CD4-positive, alpha-beta T cell treated with Interleukin-17A for 4 hours (primary cell): ENCODE results near the gene GPRC6A.

Experiments used
- DNase-seq: peaks from one replicate; pipeline ENCODE4 v3.0.0-alpha.2; 2020; ENCODE audit warnings: mixed read lengths

The GPRC6A gene

DNA sequence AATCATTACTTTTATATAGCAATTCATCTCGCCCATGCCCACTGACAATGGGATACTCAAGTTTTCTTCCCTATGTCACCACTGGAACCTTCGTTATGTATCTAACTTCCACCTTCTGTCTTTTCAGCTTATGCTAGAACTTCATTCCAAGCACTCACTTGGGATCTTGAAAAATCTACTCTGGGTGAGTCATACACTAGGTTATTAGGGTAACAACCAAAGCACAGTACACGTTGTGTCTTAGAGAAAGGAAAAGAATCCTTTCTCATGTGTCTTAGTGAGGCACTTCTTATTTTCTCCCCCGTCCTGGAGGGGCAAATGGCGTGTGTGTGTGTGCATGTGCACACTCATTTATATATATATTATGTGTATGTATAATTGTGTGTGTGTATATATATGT is 45.0 kb downstream of the GPRC6A start:
- DNase-seq = no peak

DNA sequence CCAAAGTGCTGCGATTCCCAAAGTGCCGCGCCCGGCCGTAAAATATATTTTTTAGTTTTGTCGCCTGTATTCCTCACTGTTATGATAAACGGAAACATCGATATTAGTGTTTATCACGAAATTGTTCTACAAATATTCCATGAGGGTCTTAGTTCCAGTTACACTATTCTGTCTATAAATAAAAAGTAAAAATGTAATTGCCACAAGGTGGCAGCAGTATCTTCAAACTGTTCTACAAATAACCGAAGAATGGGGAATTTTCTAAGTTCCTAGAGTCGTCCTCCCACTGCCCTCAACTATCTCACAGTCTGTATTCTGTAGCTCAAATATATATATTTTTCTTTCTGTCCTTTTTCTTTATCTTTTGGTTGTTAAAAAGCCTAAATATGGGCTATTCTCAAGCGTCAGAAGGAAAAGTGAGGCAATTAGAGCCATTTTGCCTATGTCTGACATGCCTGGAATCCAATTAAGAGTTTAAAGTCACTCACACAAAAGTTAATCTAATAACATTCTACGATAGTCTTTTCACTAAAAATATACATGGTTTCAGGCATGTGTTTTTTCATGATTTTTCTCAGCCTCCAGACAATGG is 49.2 kb downstream of the GPRC6A start:
- DNase-seq = no peak

DNA sequence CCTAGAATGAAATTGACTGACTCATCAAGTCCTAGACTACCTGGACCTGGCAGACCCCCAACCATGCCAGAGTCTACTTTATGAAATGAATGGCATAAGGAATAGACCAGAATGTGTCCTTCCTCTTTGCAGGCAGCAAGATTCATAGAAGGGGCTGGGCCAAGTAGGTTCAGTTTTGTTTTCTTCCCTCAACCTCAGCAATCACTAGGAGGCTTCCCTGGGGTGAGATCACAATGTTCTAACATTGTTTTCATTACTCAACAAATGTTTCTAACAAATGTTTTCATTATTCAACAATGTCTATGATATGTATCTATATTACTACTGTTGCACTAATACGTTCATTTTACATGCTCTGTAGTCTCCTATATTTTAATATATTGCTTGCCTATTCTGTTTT is 55.0 kb downstream of the GPRC6A start:
- no peak for DNase-seq

DNA sequence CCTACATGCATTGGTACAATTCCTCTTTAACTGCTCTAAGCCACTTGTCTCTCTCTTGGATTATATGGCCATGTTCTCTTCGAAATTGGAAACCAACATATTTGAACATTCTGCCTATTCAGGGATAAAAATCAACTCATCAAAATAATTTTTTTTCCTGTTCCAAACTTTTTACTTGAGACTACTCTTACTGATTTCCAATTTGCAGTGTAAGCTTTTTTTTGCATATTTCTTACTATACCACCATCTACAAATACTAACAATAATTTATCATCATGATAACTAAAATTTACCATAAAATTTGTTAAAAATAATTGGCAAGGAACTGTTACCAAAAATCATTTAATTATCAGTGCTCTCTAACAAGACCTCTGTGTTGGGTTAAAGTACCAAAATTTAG is 56.4 kb downstream of the GPRC6A start:
- DNase-seq = no peak

DNA sequence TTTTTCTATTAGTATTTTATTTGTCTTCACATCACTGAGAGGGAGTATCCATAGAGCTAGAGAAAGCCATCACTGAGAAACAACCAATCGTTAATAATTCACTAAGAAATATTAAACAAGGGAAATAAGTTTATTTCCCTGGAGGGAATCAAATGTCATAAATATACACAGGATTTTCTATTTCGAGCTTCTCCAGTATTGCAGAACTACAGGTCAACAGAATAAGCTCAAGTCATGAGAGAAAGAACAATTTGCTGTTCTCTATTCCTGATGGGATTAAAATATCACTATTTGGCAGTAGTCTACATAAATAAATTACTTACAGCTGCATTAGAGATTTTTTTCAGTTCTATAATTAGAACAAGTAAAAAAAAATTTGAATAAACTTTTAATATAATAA is 61.2 kb downstream of the GPRC6A start:
- DNase-seq = no peak

DNA sequence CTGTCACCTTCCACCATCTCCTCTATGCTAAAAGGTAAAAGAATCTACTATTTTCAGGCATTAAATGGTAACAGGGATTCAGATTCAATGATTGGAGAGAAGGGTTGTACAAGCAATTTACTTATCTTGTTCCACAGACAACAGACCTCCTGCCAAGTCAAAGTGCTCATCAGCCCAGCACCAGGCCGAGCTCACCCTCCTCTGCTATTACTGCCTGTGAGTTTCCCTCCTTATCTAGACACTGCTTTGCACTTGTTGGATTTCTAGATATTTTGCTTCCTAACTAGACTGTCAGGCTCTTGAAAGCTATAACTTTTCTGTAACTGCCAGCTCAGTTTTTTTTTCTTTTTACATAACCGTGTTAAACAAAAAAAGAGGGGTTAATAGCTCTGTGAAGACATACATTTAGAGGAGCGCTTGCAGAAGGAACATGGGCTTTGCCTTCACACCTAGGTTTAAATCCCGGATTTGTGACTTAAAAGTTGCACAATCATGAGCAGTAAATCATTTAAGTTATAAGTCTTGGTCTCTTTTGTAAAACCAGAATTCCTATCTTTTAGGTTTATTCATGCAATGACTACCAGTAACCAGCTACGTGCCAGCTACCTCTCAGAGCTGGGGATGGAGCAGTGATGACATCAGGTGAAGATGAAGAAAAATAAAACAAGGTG is 62.2 kb downstream of the GPRC6A start:
- no peak for DNase-seq

DNA sequence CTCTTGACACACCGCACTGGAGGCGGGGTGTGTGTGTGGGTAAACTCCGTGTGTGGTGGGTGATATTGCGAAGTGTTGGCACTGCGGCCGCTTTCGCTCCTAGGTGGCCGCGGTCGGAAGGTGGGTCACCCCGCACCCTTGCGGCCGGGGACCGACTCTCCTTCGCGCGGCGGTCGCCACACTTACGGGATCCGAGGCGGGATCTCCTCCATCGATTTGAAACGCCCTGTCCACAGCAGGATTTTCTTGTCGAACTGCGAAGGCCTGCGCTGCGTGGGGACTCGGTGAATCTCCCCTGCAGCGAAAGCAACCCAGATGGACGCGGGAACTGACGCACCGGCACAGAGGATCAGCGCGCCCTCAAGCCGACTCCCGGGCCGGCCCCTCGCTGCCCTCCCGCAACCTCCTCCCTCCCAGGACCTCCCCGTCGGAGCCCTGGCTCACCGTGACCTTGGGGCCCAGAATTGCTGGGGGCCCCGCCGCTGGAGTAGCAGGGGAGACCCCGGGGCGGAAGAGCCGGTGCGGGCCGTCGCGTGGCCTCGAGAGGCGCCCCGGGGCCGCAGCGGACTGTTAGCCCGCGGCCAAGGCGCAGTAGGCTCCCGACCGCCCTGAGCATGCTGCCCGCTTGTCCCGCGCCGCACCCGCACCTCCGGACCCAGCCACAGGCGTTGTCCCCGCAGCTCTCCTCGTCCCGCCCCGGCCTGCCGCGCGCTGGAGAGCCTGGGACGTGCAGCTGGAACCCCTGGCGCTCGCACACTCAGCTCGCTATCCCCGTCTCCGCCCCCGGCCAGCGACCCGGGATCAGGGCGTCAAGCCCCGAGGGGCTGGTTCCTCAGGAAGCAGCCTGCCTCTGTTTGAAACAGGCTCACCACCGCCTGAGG is 63.7 kb downstream of the GPRC6A start, which contains the start of gene FAM162B:
Gene FAM162B, minus strand, starts transcription at position 759 of the 881 bp plus-strand sequence. Its CDS starts 143 bp downstream, at position 616.
- DNase-seq = no peak

DNA sequence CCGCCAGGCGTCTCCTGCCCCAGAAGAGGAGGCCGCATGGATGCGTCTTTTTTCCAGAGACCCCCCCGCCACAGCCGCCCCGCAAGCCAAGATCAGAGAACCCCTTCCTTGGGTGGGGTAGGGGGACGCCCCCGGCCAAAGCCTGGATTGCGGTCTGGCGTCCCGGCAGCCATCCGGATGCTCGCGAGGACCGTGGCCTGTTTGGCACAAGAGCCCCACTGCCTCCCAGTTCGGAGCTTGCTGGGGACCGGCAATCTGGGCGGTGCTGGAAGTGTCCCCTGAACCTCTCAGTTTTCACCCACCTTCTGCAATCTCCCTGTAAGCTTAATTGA is 64.3 kb downstream of the GPRC6A start:
- no peak for DNase-seq

DNA sequence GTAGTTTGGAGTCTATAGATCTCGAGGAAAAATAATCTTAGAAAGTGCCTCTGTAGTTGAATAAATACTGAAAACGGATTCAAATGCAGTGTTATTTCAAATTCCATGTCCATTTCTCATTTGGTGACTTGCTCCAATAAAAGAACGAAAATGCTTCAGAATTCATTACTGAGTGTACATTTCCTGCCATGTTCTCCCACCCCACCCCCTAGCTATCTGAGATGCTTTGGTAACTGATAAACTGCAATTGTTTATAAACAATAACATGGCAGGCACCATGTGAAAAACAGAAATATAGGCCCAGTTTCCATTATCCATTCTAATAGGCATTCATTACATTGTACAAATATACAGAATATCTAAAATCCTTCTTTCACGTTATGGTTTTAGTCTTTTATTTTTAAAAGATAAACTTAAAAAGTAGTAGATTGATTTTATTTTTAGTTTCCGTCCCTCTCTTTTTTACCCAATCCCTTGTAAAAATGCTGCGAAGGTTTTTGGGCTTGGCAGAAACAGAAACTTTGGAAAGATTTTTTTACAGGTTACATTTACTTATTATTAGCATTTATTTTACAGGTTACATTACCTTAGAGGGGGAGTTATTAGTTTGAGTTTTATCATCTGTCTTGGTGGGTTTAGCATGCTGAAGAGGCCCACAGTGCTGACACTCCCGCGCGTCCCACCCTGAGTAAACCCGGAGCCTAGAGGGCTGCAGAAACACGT is 64.8 kb downstream of the GPRC6A start:
- no peak for DNase-seq

DNA sequence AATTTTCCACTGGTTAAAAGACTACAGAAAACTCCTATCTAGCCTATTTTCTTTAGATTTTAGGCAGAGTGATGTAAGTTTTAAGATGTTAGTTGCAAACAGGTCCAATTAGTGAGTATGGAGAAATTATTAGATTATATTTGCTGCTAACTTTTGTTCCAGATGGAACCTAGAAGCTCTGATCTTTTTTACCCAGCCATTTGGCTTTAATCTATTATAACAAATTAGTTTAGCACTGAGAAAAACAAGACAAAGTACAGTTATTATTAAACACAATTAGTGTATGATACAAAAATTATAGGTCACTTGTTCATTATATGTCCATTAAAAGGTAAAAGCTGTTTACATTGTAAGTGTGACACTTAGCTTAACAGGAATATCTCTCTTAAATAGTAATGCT is 65.8 kb downstream of the GPRC6A start:
- DNase-seq = no peak

DNA sequence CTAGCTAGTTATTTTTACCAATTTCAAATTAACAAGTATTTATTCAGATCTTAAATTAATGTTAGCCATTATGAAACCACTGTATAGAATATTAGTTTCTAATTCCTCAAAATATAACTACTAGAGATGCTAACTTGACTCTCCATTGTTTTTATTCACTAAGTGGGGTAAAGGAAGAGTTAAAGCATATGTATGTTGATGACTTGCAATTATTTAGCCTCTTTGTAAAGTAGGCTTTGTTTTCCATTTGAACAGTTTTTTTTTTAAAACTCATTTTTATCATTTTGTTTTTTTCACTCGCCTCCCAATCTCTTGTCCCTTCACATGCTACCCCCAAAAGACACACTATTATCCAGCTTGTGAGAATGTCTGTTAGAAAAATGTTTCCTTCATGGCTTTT is 66.6 kb downstream of the GPRC6A start:
- DNase-seq = no peak

DNA sequence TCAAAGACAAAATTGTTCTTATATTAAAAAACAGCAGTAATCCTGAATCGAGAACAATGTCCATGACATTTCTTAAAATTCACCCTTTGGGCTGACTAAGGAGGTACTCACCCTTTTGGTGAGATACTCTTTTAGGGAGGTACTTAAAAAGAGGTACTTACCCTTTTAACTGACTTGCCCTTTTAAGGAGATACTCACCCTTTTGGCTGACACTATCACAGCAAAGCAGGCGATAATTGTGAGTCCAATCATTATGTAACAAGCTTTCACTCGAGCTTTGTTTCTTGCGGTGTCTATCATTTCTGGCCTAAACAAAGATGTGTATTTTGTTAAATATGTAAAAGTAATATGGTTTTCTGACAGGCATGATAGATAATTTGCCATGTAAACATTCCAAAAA is 67.1 kb downstream of the GPRC6A start:
- DNase-seq = no peak

DNA sequence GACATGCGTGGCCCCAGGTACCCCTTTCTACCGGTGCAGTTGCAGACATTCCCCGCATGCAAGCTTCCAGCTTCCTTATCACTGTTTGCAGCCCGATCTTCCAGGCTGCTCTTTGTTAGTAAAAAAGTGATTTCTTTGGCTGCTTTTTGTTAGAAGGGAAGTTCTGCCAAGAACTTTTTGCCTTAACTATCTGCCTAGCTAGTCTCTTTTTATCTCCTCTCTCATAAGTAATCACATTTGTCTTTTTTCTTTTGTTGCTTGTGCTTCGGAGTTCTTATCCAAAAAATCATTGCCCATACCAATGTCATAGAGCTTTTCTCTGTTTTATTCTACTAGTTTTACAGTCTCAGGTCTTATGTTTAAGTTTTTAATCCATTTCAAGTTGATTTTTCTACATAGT is 83.7 kb downstream of the GPRC6A start:
- DNase-seq = no peak
